GM12878 (cell line): Measurements from ENCODE around the gene CCDC12. TPM values are rescaled to one million over a fixed set of nuclear protein-coding genes. Genes with fewer than 3 reads are reported as not detected.

Source experiments
- ATAC-seq: fragments of 200-7000 bp; cut with Tn5 transposase; 3 replicates; pipeline ENCODE4 v1.9.1; 2020; ENCODE audit warnings: mild to moderate bottlenecking, moderate library complexity
- BruUV-seq: library from RNA; stranded (reverse); fragments of 400-500 nt; replicated peaks from 2 replicates; lab custom pipeline; 2021; lab: Mats Ljungman, UMichigan
- CTCF ChIA-PET: fragments of 300-600 bp; sonication (Branson Sonifier 250); formaldehyde crosslinking; extraction: SDS; loops from one replicate; lab custom pipeline; 2021; ENCODE audit warnings: inconsistent platforms; lab: Yijun Ruan, JAX
- POLR2A ChIA-PET: fragments of 350-600 bp; formaldehyde crosslinking; extraction: SDS; loops from one replicate; lab custom pipeline; 2021; ENCODE audit warnings: inconsistent platforms; lab: Charles Lee
- RAD21 ChIA-PET: fragments of 300-600 bp; sonication (Branson Sonifier 250); formaldehyde crosslinking; loops from one replicate; lab custom pipeline; 2023; ENCODE audit warnings: antibody characterized with exemption; ENCODE audit not compliant: unreplicated experiment; lab: Charles Lee
- SMC1A ChIA-PET: fragments of 300-600 bp; sonication (Branson Sonifier 250); formaldehyde crosslinking; loops from one replicate; lab custom pipeline; 2023; ENCODE audit not compliant: unreplicated experiment, uncharacterized antibody; lab: Charles Lee
- DNase-seq: peaks from one replicate; pipeline ENCODE4 v3.0.0-alpha.2; 2011; ENCODE audit warnings: low read depth, low spot score
- FAIRE-seq: peaks from 3 replicates; lab custom pipeline; 2011; peaks lifted over from hg19 to GRCh38; lab: Jason Lieb, UNC
- H2AFZ ChIP-seq: 2 replicates; pipeline ENCODE4 v1.6.0; 2011; ENCODE audit warnings: low read depth, low read length, control low read depth; ENCODE audit not compliant: control insufficient read depth
- H3K27ac ChIP-seq: 2 replicates; pipeline ENCODE4 v1.5.1; 2011; ENCODE audit warnings: control low read depth; ENCODE audit not compliant: control insufficient read depth, insufficient read depth
- H3K27me3 ChIP-seq, 2 experiments: replicated peaks in 1 of 2; 2 replicates each; pipeline versions ENCODE4 v1.6.0 to v1.6.1; 2011; ENCODE audit warnings: low read length in 1 of 2; ENCODE audit not compliant: control insufficient read depth in 2 of 2, insufficient read depth in 2 of 2
- H3K36me3 ChIP-seq, 2 experiments: 2 replicates each; pipeline ENCODE4 v1.5.1; 2011; ENCODE audit warnings: low read length in 1 of 2; ENCODE audit not compliant: control insufficient read depth in 2 of 2, insufficient read depth in 2 of 2
- H3K4me1 ChIP-seq: 2 replicates; pipeline ENCODE4 v1.6.1; 2011; ENCODE audit warnings: mild to moderate bottlenecking, low read length, moderate library complexity, mixed read lengths; ENCODE audit not compliant: control insufficient read depth, insufficient read depth
- H3K4me2 ChIP-seq: 2 replicates; pipeline ENCODE4 v1.6.0; 2011; ENCODE audit warnings: control low read depth; ENCODE audit not compliant: control insufficient read depth, insufficient read depth
- H3K4me3 ChIP-seq: fragments of 200-600 bp; sonication (generic); 2 replicates; pipeline ENCODE4 v1.5.1; 2016
- H3K79me2 ChIP-seq: 2 replicates; pipeline ENCODE4 v1.6.0; 2011; ENCODE audit warnings: low read length; ENCODE audit not compliant: control insufficient read depth, insufficient read depth
- H3K9ac ChIP-seq: 2 replicates; pipeline ENCODE4 v1.8.0; 2011; ENCODE audit warnings: low read length, control low read depth, mixed read lengths; ENCODE audit not compliant: control insufficient read depth, insufficient read depth
- H3K9me3 ChIP-seq: replicated peaks from 3 replicates; pipeline ENCODE4 v1.5.1; 2011; ENCODE audit warnings: mild to moderate bottlenecking, low read length; ENCODE audit not compliant: control insufficient read depth, insufficient read depth
- H4K20me1 ChIP-seq: 2 replicates; pipeline ENCODE4 v1.6.0; 2011; ENCODE audit not compliant: control insufficient read depth, insufficient read depth
- ATF2 ChIP-seq: IDR thresholded peaks from 2 replicates; pipeline ENCODE4 v1.6.1; 2012; ENCODE audit warnings: low read length, inconsistent platforms
- IKZF1 ChIP-seq: fragments of 450-650 bp; conservative IDR thresholded peaks from 2 replicates; pipeline ENCODE4 v1.6.1; 2017; ENCODE audit warnings: antibody characterized with exemption, mild to moderate bottlenecking
- NKRF ChIP-seq: fragments of 450-650 bp; conservative IDR thresholded peaks from 2 replicates; pipeline ENCODE4 v1.6.1; 2017; ENCODE audit warnings: mild to moderate bottlenecking, moderate library complexity
- NRF1 ChIP-seq: conservative IDR thresholded peaks from 2 replicates; pipeline ENCODE4 v1.6.1; 2011; ENCODE audit warnings: mild to moderate bottlenecking, low read depth, low read length, improper control_type of control experiment
- PKNOX1 ChIP-seq: fragments of 450-650 bp; IDR thresholded peaks from 2 replicates; pipeline ENCODE4 v1.6.1; 2016; ENCODE audit warnings: mild to moderate bottlenecking
- RUNX3 ChIP-seq: IDR thresholded peaks from 2 replicates; pipeline ENCODE4 v1.6.1; 2012; ENCODE audit warnings: low read length, inconsistent platforms
- SMAD5 ChIP-seq: IDR thresholded peaks from 2 replicates; pipeline ENCODE4 v1.6.1; 2016; ENCODE audit warnings: antibody characterized with exemption, low read depth
- ZNF217 ChIP-seq: fragments of 450-650 bp; IDR thresholded peaks from 2 replicates; pipeline ENCODE4 v1.6.1; 2017; ENCODE audit warnings: antibody characterized with exemption, mild to moderate bottlenecking
- in situ Hi-C: fragments of 300-500 bp; cut with MboI; formaldehyde crosslinking; loops from 9 replicates; pipeline ENCODE4 v1.14.3; 2018; ENCODE audit warnings: mixed read lengths
- intact Hi-C: fragments of 100-400 bp; cut with micrococcal nuclease; formaldehyde crosslinking; loops from one replicate; pipeline ENCODE4 v1.14.2; 2022; ENCODE audit not compliant: unreplicated experiment
- polyA plus RNA-seq, 11 experiments: library from polyadenylated mRNA; depleted of rRNA in 4 of 11; unstranded in 6 of 11; stranded (reverse) in 5 of 11; fragments of >200 nt; fragmentation: Nextera tagmentation in 4 of 11; fragmentation: Illumina TruSeq in 1 of 11; extraction: Ambion mirVana in 4 of 11; extraction: Trizol in 1 of 11; gene quantifications; 1 replicate in 1 of 11; 2 replicates in 10 of 11; pipeline versions ENCODE4 v1.2.1 to v1.2.3, GENCODE V29; 2011 to 2016; ENCODE audit warnings: inconsistent platforms in 2 of 11, missing spikeins in 2 of 11, low read depth in 1 of 11
- total RNA-seq, 4 experiments: library from RNA; depleted of rRNA in 3 of 4; stranded (reverse); fragments of >200 nt in 3 of 4; fragmentation: Illumina TruSeq in 1 of 4; extraction: Trizol in 1 of 4; gene quantifications; 2 replicates each; pipeline versions ENCODE4 v1.2.1 to v1.2.3, GENCODE V29; 2013 to 2021

Gene CCDC12
- total and polyA plus RNA-seq, 10 of the 15 experiments (the other 5 are each of a cell fraction or from before 2014, with no cell fraction given): 9.2 to 91.4 (median 61.3) TPM

GRCh38 chr3:47019201-47019600 is 42.7 kb upstream of the CCDC12 start (continued):
- TF ChIP-seq PKNOX1: peak; percentile 86
- TF ChIP-seq NKRF: no peak
- TF ChIP-seq NRF1: no peak
- TF ChIP-seq RUNX3: peak; percentile 87
- TF ChIP-seq SMAD5: no peak
- TF ChIP-seq, all 136 proteins: peak for 9

- H3K9me3 ChIP-seq: no peaks in the 10 kb centered on the region
- BruUV-seq: no TSS peak
- intact Hi-C loops: loop anchor here (10.0 kb wide), 1 partner anchor 313 kb away; the partner anchor contains the start of gene TMIE
- TF ChIP-seq ATF2: no peak
- no peak for TF ChIP-seq ZNF217
- no peak for TF ChIP-seq IKZF1
- H3K4me1 ChIP-seq: peaks cover 14% of the 10 kb centered on the region
- ChIA-PET CTCF (interaction anchor here (1.1 to 1.5 kb wide), 3 partner anchors 35 to 109 kb away, joined by 3 to 4 read pairs (median 4); no protein-coding TSS in a partner anchor), SMC1A (interaction anchor here (0.6 to 8.8 kb wide), 4 partner anchors 14 to 125 kb away, joined by 3 to 83 read pairs (median 4); no protein-coding TSS in a partner anchor), POLR2A (no interaction called here), RAD21 (no interaction called here)
- H3K4me2 ChIP-seq: no peak overlapping the region
- H3K9ac ChIP-seq: no peak overlapping the region
- FAIRE-seq (no peak), DNase-seq (no peak), ATAC-seq (no peak)
- no peaks in the 10 kb centered on the region for H3K27me3 ChIP-seq
- no peak overlapping the region for H3K27ac ChIP-seq
- no peak overlapping the region for H3K4me3 ChIP-seq
- peaks cover 19% of the 10 kb centered on the region in 2 experiments for H3K36me3 ChIP-seq
- no peak overlapping the region for H2AFZ ChIP-seq
- H4K20me1 ChIP-seq: no peaks in the 10 kb centered on the region; the same call in 1 of the 2 replicates
- no peaks in the 10 kb centered on the region for H3K79me2 ChIP-seq
- in situ Hi-C loops: no loop called here
Measured at GRCh38 chr3:47018269-47018611, 41.7 kb upstream of the CCDC12 start.
